HG02840 (cell line): ENCODE measurements around the gene HEMGN.

Experiments
- ATAC-seq: cut with Tn5 transposase; IDR thresholded peaks from one replicate; pipeline ENCODE4 v1.9.1; 2021; ENCODE audit warnings: mild to moderate bottlenecking, moderate library complexity, moderate number of reproducible peaks; ENCODE audit not compliant: unreplicated experiment, low FRiP score

Gene HEMGN

GRCh38 chr9:97900738-97901565 lies 37.0 kb downstream of the HEMGN start:
- no peak for ATAC-seq

GRCh38 chr9:97900103-97900737 lies 37.8 kb downstream of the HEMGN start:
- ATAC-seq, result no peak

GRCh38 chr9:97895695-97896332 lies 42.2 kb downstream of the HEMGN start:
- no peak for ATAC-seq

- ATAC-seq, result no peak
Observed at GRCh38 chr9:97895211-97895610, 42.8 kb downstream of the HEMGN start.

- ATAC-seq, result no peak
Observed at GRCh38 chr9:97892421-97892820, 45.6 kb downstream of the HEMGN start.

- no peak for ATAC-seq
Observed at GRCh38 chr9:97891736-97892135, 46.2 kb downstream of the HEMGN start.

- ATAC-seq, result no peak
Observed at GRCh38 chr9:97889941-97890887, 47.8 kb downstream of the HEMGN start.

- ATAC-seq, result no peak
Observed at GRCh38 chr9:97880336-97880735, 57.6 kb downstream of the HEMGN start.
